RWPE2 (cell line): ENCODE data around the gene TNFSF10.

ENCODE experiments used
- ATAC-seq: fragments of 200-7000 bp; cut with Tn5 transposase; 3 replicates; pipeline ENCODE4 v1.9.1; 2021; ENCODE audit warnings: low read depth
- DNase-seq: peaks from one replicate; pipeline ENCODE4 v3.0.0-alpha.2; 2020; ENCODE audit warnings: low spot score
- H3K27ac ChIP-seq: fragments of 450-650 bp; 2 replicates; pipeline ENCODE4 v1.5.1; 2017; ENCODE audit warnings: mild to moderate bottlenecking; ENCODE audit not compliant: poor library complexity, severe bottlenecking
- H3K27me3 ChIP-seq: fragments of 250-450 bp; sonication (Bioruptor Pico); 2 replicates; pipeline ENCODE4 v1.5.1; 2021; ENCODE audit warnings: mild to moderate bottlenecking, moderate library complexity; ENCODE audit not compliant: insufficient read depth, poor library complexity, severe bottlenecking
- H3K36me3 ChIP-seq: fragments of 250-450 bp; sonication (Bioruptor Pico); 2 replicates; pipeline ENCODE4 v1.5.1; 2020; ENCODE audit warnings: low read depth, mild to moderate bottlenecking, moderate library complexity
- H3K4me1 ChIP-seq: fragments of 250-450 bp; sonication (Bioruptor Pico); 2 replicates; pipeline ENCODE4 v1.5.1; 2021; ENCODE audit warnings: mild to moderate bottlenecking, moderate library complexity; ENCODE audit not compliant: insufficient read depth, poor library complexity, severe bottlenecking
- H3K4me3 ChIP-seq: fragments of 250-450 bp; sonication (Bioruptor Pico); 2 replicates; pipeline ENCODE4 v1.5.1; 2021; ENCODE audit warnings: mild to moderate bottlenecking, moderate library complexity; ENCODE audit not compliant: severe bottlenecking
- H3K9me3 ChIP-seq: fragments of 250-450 bp; sonication (Bioruptor Pico); 2 replicates; pipeline ENCODE4 v1.5.1; 2021; ENCODE audit warnings: mild to moderate bottlenecking, moderate library complexity; ENCODE audit not compliant: severe bottlenecking
- TF ChIP-seq, protein P1 (sequence below): fragments of 450-650 bp; IDR thresholded peaks from one replicate; pipeline ENCODE4 v1.5.1; 2017; ENCODE audit warnings: mild to moderate bottlenecking, moderate library complexity; ENCODE audit not compliant: poor library complexity, severe bottlenecking

Gene TNFSF10

GRCh38 chr3:172559020-172559419, 35.8 kb upstream of the TNFSF10 start:
- Histone ChIP-seq H3K4me1 (peaks cover 48% of the 10 kb centered on the region), H3K27ac (no peak overlapping the region), H3K4me3 (no peak overlapping the region), H3K36me3 (no peaks in the 10 kb centered on the region), H3K27me3 (no peaks in the 10 kb centered on the region), H3K9me3 (no peaks in the 10 kb centered on the region)
- DNase-seq, result no peak
- ATAC-seq, result no peak
- TF ChIP-seq, protein P1, sequence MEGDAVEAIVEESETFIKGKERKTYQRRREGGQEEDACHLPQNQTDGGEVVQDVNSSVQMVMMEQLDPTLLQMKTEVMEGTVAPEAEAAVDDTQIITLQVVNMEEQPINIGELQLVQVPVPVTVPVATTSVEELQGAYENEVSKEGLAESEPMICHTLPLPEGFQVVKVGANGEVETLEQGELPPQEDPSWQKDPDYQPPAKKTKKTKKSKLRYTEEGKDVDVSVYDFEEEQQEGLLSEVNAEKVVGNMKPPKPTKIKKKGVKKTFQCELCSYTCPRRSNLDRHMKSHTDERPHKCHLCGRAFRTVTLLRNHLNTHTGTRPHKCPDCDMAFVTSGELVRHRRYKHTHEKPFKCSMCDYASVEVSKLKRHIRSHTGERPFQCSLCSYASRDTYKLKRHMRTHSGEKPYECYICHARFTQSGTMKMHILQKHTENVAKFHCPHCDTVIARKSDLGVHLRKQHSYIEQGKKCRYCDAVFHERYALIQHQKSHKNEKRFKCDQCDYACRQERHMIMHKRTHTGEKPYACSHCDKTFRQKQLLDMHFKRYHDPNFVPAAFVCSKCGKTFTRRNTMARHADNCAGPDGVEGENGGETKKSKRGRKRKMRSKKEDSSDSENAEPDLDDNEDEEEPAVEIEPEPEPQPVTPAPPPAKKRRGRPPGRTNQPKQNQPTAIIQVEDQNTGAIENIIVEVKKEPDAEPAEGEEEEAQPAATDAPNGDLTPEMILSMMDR, result no peak

DNA sequence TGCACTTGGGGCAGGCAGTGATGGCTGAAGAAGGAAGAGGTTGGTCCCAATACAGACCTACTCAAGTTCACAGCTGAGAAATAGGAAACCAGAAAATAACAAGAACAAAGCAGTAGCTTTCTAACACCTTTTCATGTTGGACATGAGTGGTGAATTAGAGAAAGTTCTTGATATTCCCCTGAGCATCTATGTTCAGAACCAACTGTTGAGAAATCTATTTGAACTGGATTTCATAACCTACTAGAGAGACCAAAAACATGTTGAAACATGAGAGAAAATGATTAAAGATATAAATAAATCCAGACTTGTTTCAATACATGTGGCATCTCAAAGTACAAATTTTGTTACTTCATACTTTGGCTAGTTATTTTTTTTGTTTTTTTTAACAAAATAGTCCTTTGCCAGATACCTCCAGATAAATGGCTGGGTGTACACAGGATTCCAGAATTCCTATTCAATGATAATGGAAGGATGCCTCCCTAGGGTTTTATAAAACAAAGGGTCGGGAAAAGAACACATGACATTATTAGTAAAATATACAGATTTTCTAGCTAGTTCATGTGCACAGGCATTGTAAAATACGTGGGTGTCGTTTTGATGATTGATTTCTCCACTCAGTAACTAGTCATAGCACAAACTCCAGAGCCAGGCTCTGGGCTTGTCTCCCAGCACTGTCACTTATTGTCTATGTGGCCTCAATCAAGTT, 34.4 kb upstream of the TNFSF10 start:
- H3K36me3 ChIP-seq, result no peaks in the 10 kb centered on the region
- peak overlapping the region; percentile 43 for H3K27ac ChIP-seq
- peak; percentile 32; the same call in 2 of the 3 replicates for ATAC-seq
- H3K27me3 ChIP-seq, result no peaks in the 10 kb centered on the region
- H3K4me1 ChIP-seq, result peaks cover 37% of the 10 kb centered on the region
- TF ChIP-seq, protein P1, result no peak
- no peaks in the 10 kb centered on the region for H3K9me3 ChIP-seq
- no peak overlapping the region for H3K4me3 ChIP-seq
- no peak for DNase-seq

GRCh38 chr3:172553526-172554252, 30.5 kb upstream of the TNFSF10 start:
- DNase-seq (no peak), ATAC-seq (no peak)
- Histone ChIP-seq H3K4me3 (no peak overlapping the region), H3K27ac (no peak overlapping the region), H3K27me3 (no peaks in the 10 kb centered on the region), H3K9me3 (no peaks in the 10 kb centered on the region), H3K4me1 (peaks cover 23% of the 10 kb centered on the region), H3K36me3 (no peaks in the 10 kb centered on the region)
- TF ChIP-seq, protein P1, result no peak

- ATAC-seq (no peak), DNase-seq (no peak)
- Histone ChIP-seq H3K27me3 (no peaks in the 10 kb centered on the region), H3K9me3 (no peaks in the 10 kb centered on the region), H3K4me1 (peaks cover 16% of the 10 kb centered on the region), H3K36me3 (no peaks in the 10 kb centered on the region), H3K4me3 (no peak overlapping the region), H3K27ac (no peak overlapping the region)
- TF ChIP-seq, protein P1, result no peak
Observed at GRCh38 chr3:172552607-172553006, 29.4 kb upstream of the TNFSF10 start.

DNA sequence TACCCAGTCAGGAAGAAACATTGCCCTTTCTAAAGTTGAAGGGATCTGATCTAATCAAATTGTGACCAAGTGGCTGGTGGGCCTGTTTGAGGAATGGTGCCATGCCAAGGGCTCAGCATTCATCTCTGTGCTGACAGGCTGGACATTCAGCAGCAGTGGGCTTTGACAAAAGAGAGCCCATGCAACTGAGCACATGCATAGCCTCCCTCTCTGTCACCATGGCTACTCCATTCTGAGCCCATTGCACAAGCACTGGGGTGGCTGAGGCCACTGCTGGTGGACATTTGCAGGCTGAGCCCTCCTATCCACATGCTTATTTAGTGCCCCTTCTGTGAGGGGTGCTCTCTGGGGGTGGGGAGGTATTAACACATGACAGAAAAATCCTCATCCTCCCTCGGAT, 28.6 kb upstream of the TNFSF10 start:
- H3K4me1 ChIP-seq, result peaks cover 11% of the 10 kb centered on the region
- no peaks in the 10 kb centered on the region for H3K36me3 ChIP-seq
- no peak overlapping the region for H3K27ac ChIP-seq
- H3K4me3 ChIP-seq, result no peak overlapping the region
- no peaks in the 10 kb centered on the region for H3K9me3 ChIP-seq
- no peaks in the 10 kb centered on the region for H3K27me3 ChIP-seq
- DNase-seq (no peak), ATAC-seq (no peak)
- TF ChIP-seq, protein P1, result no peak
